ENCODE results near the gene SPARC. TPM values are rescaled to one million over a fixed set of nuclear protein-coding genes. Genes with fewer than 3 reads are reported as not detected.

The SPARC gene
- total RNA-seq, 1 experiment from 2014 or later: 339 TPM

DNA sequence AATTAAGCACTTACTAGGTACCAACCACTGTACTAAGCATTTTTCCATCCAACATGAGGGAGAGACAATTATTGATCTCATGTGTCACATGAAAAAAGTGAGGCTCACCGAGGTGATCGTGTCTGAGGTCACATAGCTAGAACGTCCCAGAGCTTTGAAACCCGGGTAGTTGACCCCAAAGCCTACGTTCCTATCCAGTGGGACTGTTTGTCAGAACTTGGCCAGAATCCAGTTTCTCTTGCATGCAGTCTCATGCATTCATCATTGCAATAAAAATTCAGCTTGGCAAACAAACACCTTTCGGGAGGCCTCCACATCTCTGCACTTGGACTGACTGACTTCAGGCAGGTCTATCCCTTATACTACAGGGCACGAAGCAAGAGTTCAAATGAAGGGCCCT is 72.2 kb downstream of the SPARC start:
- Histone ChIP-seq H3K4me3 (ENCODE audit: low read depth, low read length, poor library complexity, severe bottlenecking) (no peak overlapping the region), H3K4me1 (ENCODE audit: insufficient read depth, low read length, poor library complexity, severe bottlenecking) (no peaks in the 10 kb centered on the region), H3K9me3 (ENCODE audit: low read depth, low read length, poor library complexity, severe bottlenecking) (no peaks in the 10 kb centered on the region), H3K36me3 (ENCODE audit: insufficient read depth, low read length, poor library complexity, severe bottlenecking) (no peaks in the 10 kb centered on the region), H3K27ac (ENCODE audit: low read depth, low read length, poor library complexity, severe bottlenecking) (no peak overlapping the region), H3K27me3 (replicated peaks; ENCODE audit: insufficient read depth, low read depth, low read length, poor library complexity) (peaks cover 8% of the 10 kb centered on the region)
- ChIA-PET CTCF (no interaction called here), POLR2A (ENCODE audit: low non-redundant PET) (no interaction called here)
- TF ChIP-seq EZH2 (IDR thresholded peaks at IDR 0.05; ENCODE audit: borderline replicate concordance, low read depth, low read length, poor library complexity, severe bottlenecking): no peak
- no peak for TF ChIP-seq CTCF (conservative IDR thresholded peaks at IDR 0.05; ENCODE audit: low read depth, low read length)
- DNase-seq (ENCODE audit: low spot score): no peak
- intact Hi-C loops (cut with micrococcal nuclease; ENCODE audit: unreplicated experiment): no loop called here
- BruUV-seq (replicated peaks): no TSS peak

DNA sequence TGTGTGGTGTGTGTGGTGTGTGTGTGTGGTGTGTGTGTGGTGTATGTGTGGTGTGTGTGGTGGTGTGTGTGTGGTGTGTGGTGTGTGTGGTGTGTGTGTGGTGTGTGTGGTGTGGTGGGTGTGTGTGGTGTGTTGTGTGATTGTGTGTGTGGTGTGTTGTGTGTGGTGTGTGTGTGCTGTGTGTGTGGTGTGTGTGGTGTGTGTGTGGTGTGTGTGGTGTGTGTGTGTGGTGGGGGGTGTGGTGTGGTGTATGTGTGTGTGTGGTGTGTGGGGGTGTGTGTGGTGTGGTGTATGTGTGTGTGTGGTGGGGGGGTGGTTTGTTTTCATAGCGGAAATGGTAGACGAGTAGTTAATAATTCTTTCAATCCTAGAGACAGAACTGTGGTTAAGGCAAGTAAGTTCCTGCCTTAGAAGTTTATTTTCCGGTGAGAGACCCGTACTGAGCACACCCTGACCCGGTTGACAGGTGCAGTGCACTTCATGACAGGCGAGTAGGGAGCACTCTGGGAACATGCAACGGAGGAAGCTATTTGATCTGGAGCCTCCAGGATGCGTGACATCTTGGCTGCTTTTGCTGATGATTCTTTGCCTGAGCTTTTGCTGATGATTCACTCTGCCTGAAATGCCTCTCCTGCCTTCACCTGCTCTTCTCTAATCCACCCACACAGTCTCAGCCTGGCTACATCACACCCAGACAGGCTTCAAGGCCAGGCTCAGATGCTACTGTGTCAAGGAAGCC is 73.9 kb downstream of the SPARC start:
- no peak overlapping the region for H3K27ac ChIP-seq (ENCODE audit: low read depth, low read length, poor library complexity, severe bottlenecking)
- no TSS peak for BruUV-seq (replicated peaks)
- ChIA-PET POLR2A (ENCODE audit: low non-redundant PET) (no interaction called here), CTCF (no interaction called here)
- no peak overlapping the region for H3K4me3 ChIP-seq (ENCODE audit: low read depth, low read length, poor library complexity, severe bottlenecking)
- no peaks in the 10 kb centered on the region for H3K9me3 ChIP-seq (ENCODE audit: low read depth, low read length, poor library complexity, severe bottlenecking)
- intact Hi-C loops (cut with micrococcal nuclease; ENCODE audit: unreplicated experiment): no loop called here
- no peaks in the 10 kb centered on the region for H3K4me1 ChIP-seq (ENCODE audit: insufficient read depth, low read length, poor library complexity, severe bottlenecking)
- DNase-seq (ENCODE audit: low spot score): no peak
- no peaks in the 10 kb centered on the region for H3K36me3 ChIP-seq (ENCODE audit: insufficient read depth, low read length, poor library complexity, severe bottlenecking)
- H3K27me3 ChIP-seq (replicated peaks; ENCODE audit: insufficient read depth, low read depth, low read length, poor library complexity): peaks cover 8% of the 10 kb centered on the region
- TF ChIP-seq EZH2 (IDR thresholded peaks at IDR 0.05; ENCODE audit: borderline replicate concordance, low read depth, low read length, poor library complexity, severe bottlenecking) (no peak), CTCF (conservative IDR thresholded peaks at IDR 0.05; ENCODE audit: low read depth, low read length) (no peak)

GRCh38 chr5:151611127-151611775 is 75.5 kb downstream of the SPARC start:
- ChIA-PET CTCF (no interaction called here), POLR2A (ENCODE audit: low non-redundant PET) (no interaction called here)
- no TSS peak for BruUV-seq (replicated peaks)
- no peak for TF ChIP-seq CTCF (conservative IDR thresholded peaks at IDR 0.05; ENCODE audit: low read depth, low read length)
- no peak for TF ChIP-seq EZH2 (IDR thresholded peaks at IDR 0.05; ENCODE audit: borderline replicate concordance, low read depth, low read length, poor library complexity, severe bottlenecking)
- no peaks in the 10 kb centered on the region for H3K9me3 ChIP-seq (ENCODE audit: low read depth, low read length, poor library complexity, severe bottlenecking)
- peaks cover 8% of the 10 kb centered on the region for H3K27me3 ChIP-seq (replicated peaks; ENCODE audit: insufficient read depth, low read depth, low read length, poor library complexity)
- H3K4me3 ChIP-seq (ENCODE audit: low read depth, low read length, poor library complexity, severe bottlenecking): no peak overlapping the region
- H3K4me1 ChIP-seq (ENCODE audit: insufficient read depth, low read length, poor library complexity, severe bottlenecking): peaks cover under 1% of the 10 kb centered on the region
- no peaks in the 10 kb centered on the region for H3K36me3 ChIP-seq (ENCODE audit: insufficient read depth, low read length, poor library complexity, severe bottlenecking)
- DNase-seq (ENCODE audit: low spot score): no peak
- no peak overlapping the region for H3K27ac ChIP-seq (ENCODE audit: low read depth, low read length, poor library complexity, severe bottlenecking)
- intact Hi-C loops (cut with micrococcal nuclease; ENCODE audit: unreplicated experiment): no loop called here

Other genes starting within 250 kb of the SPARC start
- gene SLC36A1, start 239.3 kb downstream of the SPARC start, total RNA-seq (2021): 8.8 and 12.5 TPM in 2 replicates
- gene FAT2, start 95.6 kb downstream of the SPARC start, total RNA-seq (2021): not detected in 2 replicates
- gene ATOX1, start 71.7 kb upstream of the SPARC start, total RNA-seq (2021): 65.6 and 72.2 TPM in 2 replicates
- 296 and 317 TPM in 2 replicates for gene G3BP1, start 85.0 kb upstream of the SPARC start, total RNA-seq (2021)
- not detected in 2 replicates for gene GLRA1, start 237.9 kb upstream of the SPARC start, total RNA-seq (2021)

Data from A673 (cell line).